Effector memory CD4-positive, alpha-beta T cell (primary cell): ENCODE data around the gene ZNF335.
"Not testable (repeated sequence)": the region's sequence is repeated elsewhere in the genome, so short reads cannot be mapped to it uniquely, and the experiment has no call there.

ENCODE experiments used
- DNase-seq, 3 donors: peaks; one replicate each; pipeline ENCODE4 v3.0.0-alpha.2; 2020
- H3K27ac ChIP-seq: 2 replicates; pipeline ENCODE4 v1.7.0; 2013; ENCODE audit warnings: mild to moderate bottlenecking, low read length, moderate library complexity; ENCODE audit not compliant: insufficient read depth, poor library complexity, severe bottlenecking
- H3K27me3 ChIP-seq: replicated peaks from 2 replicates; pipeline ENCODE4 v1.7.0; 2013; ENCODE audit warnings: mild to moderate bottlenecking, low read length; ENCODE audit not compliant: insufficient read depth, control insufficient read depth, poor library complexity, severe bottlenecking
- H3K36me3 ChIP-seq: 2 replicates; pipeline ENCODE4 v1.7.0; 2013; ENCODE audit warnings: mild to moderate bottlenecking, low read length, moderate library complexity; ENCODE audit not compliant: control insufficient read depth, insufficient read depth
- H3K4me1 ChIP-seq: 2 replicates; pipeline ENCODE4 v1.7.0; 2013; ENCODE audit warnings: low read length, mild to moderate bottlenecking; ENCODE audit not compliant: control insufficient read depth, insufficient read depth, poor library complexity, severe bottlenecking
- H3K4me3 ChIP-seq: 2 replicates; pipeline ENCODE4 v1.7.0; 2013; ENCODE audit warnings: low read length, low read depth, mild to moderate bottlenecking; ENCODE audit not compliant: insufficient read depth, poor library complexity, severe bottlenecking
- H3K9me3 ChIP-seq: 2 replicates; pipeline ENCODE4 v1.7.0; 2013; ENCODE audit warnings: mild to moderate bottlenecking, low read length, moderate library complexity; ENCODE audit not compliant: control insufficient read depth

The ZNF335 gene

GRCh38 chr20:45902199-45902701 lies 69.8 kb downstream of the ZNF335 start:
- Histone ChIP-seq H3K9me3 (no peaks in the 10 kb centered on the region), H3K36me3 (peaks cover 17% of the 10 kb centered on the region), H3K27ac (no peak overlapping the region), H3K4me3 (no peak overlapping the region), H3K27me3 (no peaks in the 10 kb centered on the region), H3K4me1 (no peaks in the 10 kb centered on the region)
- DNase-seq: no peak

- not testable (repeated sequence) for H3K27me3 ChIP-seq, H3K9me3 ChIP-seq, H3K4me3 ChIP-seq, DNase-seq, H3K4me1 ChIP-seq, H3K27ac ChIP-seq
- H3K36me3 ChIP-seq: peaks cover 23% of the 10 kb centered on the region
These were observed 70.7 kb downstream of the ZNF335 start for GRCh38 chr20:45901332-45901731.

- Histone ChIP-seq H3K27ac (no peak overlapping the region), H3K36me3 (peaks cover 30% of the 10 kb centered on the region), H3K9me3 (no peaks in the 10 kb centered on the region), H3K27me3 (no peaks in the 10 kb centered on the region), H3K4me1 (no peaks in the 10 kb centered on the region), H3K4me3 (no peak overlapping the region)
- DNase-seq: no peak
These were observed 72.8 kb downstream of the ZNF335 start for GRCh38 chr20:45899046-45899835.
